ENCODE measurements around the gene AIF1.

Gene AIF1

GRCh38 chr6:31574106-31575061 is 40.6 kb upstream of the AIF1 start:
- DNase-seq (ENCODE audit: low spot score): peak; percentile 17
- TF ChIP-seq CTCF (IDR thresholded peaks at IDR 0.05; ENCODE audit: extremely low read depth, missing control alignments): peak; percentile 12

- no peak for TF ChIP-seq CTCF (IDR thresholded peaks at IDR 0.05; ENCODE audit: extremely low read depth, missing control alignments)
- peak; percentile 81 for DNase-seq (ENCODE audit: low spot score)
Observed at GRCh38 chr6:31575335-31575901, 39.6 kb upstream of the AIF1 start, which contains the start of gene TNF. TNF (plus strand) TSS chr6:31575565; CDS start chr6:31575742, 177 bp downstream.

- TF ChIP-seq CTCF (IDR thresholded peaks at IDR 0.05; ENCODE audit: extremely low read depth, missing control alignments): no peak
- peak; percentile 31 for DNase-seq (ENCODE audit: low spot score)
Observed at GRCh38 chr6:31575952-31576685, 38.9 kb upstream of the AIF1 start.

- peak; percentile 61 for DNase-seq (ENCODE audit: low spot score)
- TF ChIP-seq CTCF (IDR thresholded peaks at IDR 0.05; ENCODE audit: extremely low read depth, missing control alignments): no peak
Observed at GRCh38 chr6:31576897-31577578, 38.0 kb upstream of the AIF1 start.

- no peak for DNase-seq (ENCODE audit: low spot score)
- no peak for TF ChIP-seq CTCF (IDR thresholded peaks at IDR 0.05; ENCODE audit: extremely low read depth, missing control alignments)
Observed at GRCh38 chr6:31577579-31577966, 37.5 kb upstream of the AIF1 start.

- peak; percentile 12 for DNase-seq (ENCODE audit: low spot score)
- no peak for TF ChIP-seq CTCF (IDR thresholded peaks at IDR 0.05; ENCODE audit: extremely low read depth, missing control alignments)
Observed at GRCh38 chr6:31578184-31579118, 36.6 kb upstream of the AIF1 start.
